ENCODE data around the gene UCN3.

UCN3 gene

GRCh38 chr10:5364890-5365338 is at the start of gene UCN3:
Gene UCN3 (plus strand): TSS chr10:5364966. CDS start chr10:5373721, 8,755 bp downstream.
- DNase-seq (ENCODE audit: low read depth), result no peak

GRCh38 chr10:5317547-5318107 is 47.1 kb upstream of the UCN3 start:
- DNase-seq (ENCODE audit: low read depth), result peak; percentile 57

- DNase-seq (ENCODE audit: low read depth), result no peak
These were observed 46.6 kb upstream of the UCN3 start for GRCh38 chr10:5318148-5318547.

- DNase-seq (ENCODE audit: low read depth), result no peak
These were observed 44.9 kb upstream of the UCN3 start for GRCh38 chr10:5319863-5320262.

- no peak for DNase-seq (ENCODE audit: low read depth)
These were observed 43.5 kb upstream of the UCN3 start for GRCh38 chr10:5321273-5321672.

GRCh38 chr10:5323446-5323845 is 41.3 kb upstream of the UCN3 start:
- DNase-seq (ENCODE audit: low read depth), result no peak

- no peak for DNase-seq (ENCODE audit: low read depth)
These were observed 39.7 kb upstream of the UCN3 start for GRCh38 chr10:5325076-5325475.

- no peak for DNase-seq (ENCODE audit: low read depth)
These were observed 30.4 kb upstream of the UCN3 start for GRCh38 chr10:5334196-5334880.

- DNase-seq (ENCODE audit: low read depth), result no peak
These were observed 26.8 kb upstream of the UCN3 start for GRCh38 chr10:5338010-5338409.

- DNase-seq (ENCODE audit: low read depth), result no peak
These were observed 21.7 kb upstream of the UCN3 start for GRCh38 chr10:5343092-5343491.

- DNase-seq (ENCODE audit: low read depth), result no peak
These were observed 21.2 kb upstream of the UCN3 start for GRCh38 chr10:5343561-5343960.

- DNase-seq (ENCODE audit: low read depth), result no peak
These were observed 20.8 kb upstream of the UCN3 start for GRCh38 chr10:5343979-5344378.

- DNase-seq (ENCODE audit: low read depth), result no peak
These were observed 20.0 kb upstream of the UCN3 start for GRCh38 chr10:5344746-5345145.

- no peak for DNase-seq (ENCODE audit: low read depth)
These were observed 17.9 kb upstream of the UCN3 start for GRCh38 chr10:5346881-5347280.

- DNase-seq (ENCODE audit: low read depth), result no peak
These were observed 15.4 kb upstream of the UCN3 start for GRCh38 chr10:5349362-5349761.

- no peak for DNase-seq (ENCODE audit: low read depth)
These were observed 10.7 kb upstream of the UCN3 start for GRCh38 chr10:5354068-5354467.

- DNase-seq (ENCODE audit: low read depth), result no peak
These were observed 9.0 kb upstream of the UCN3 start for GRCh38 chr10:5355594-5356301.

- DNase-seq (ENCODE audit: low read depth), result no peak
These were observed 8.4 kb upstream of the UCN3 start for GRCh38 chr10:5356302-5356763.

GRCh38 chr10:5360318-5360915 is 4.3 kb upstream of the UCN3 start:
- no peak for DNase-seq (ENCODE audit: low read depth)

GRCh38 chr10:5361966-5362365 is 2.8 kb upstream of the UCN3 start:
- no peak for DNase-seq (ENCODE audit: low read depth)

- no peak for DNase-seq (ENCODE audit: low read depth)
These were observed 1.9 kb upstream of the UCN3 start for GRCh38 chr10:5362873-5363272.

GRCh38 chr10:5364374-5364773 is 392 bp upstream of the UCN3 start:
- DNase-seq (ENCODE audit: low read depth), result no peak

- no peak for DNase-seq (ENCODE audit: low read depth)
These were observed 1.2 kb downstream of the UCN3 start for GRCh38 chr10:5365928-5366327.
